Left ventricle myocardium inferior (tissue), 1 donor: ENCODE measurements around the gene AWAT2. TPM values are rescaled to one million over a fixed set of nuclear protein-coding genes. Genes with fewer than 3 reads are reported as not detected.

Experiments
- DNase-seq: peaks from one replicate; pipeline ENCODE4 v3.0.0-alpha.2; 2020
- H3K27ac ChIP-seq: fragments of 200-600 bp; replicated peaks from 2 replicates; pipeline ENCODE4 v1.8.0; 2021
- H3K27me3 ChIP-seq: fragments of 200-600 bp; 2 replicates; pipeline ENCODE4 v1.8.0; 2021; ENCODE audit warnings: low read depth
- H3K36me3 ChIP-seq: fragments of 200-600 bp; 2 replicates; pipeline ENCODE4 v1.8.0; 2021
- H3K4me1 ChIP-seq: fragments of 200-600 bp; 2 replicates; pipeline ENCODE4 v1.8.0; 2021
- H3K4me3 ChIP-seq: fragments of 200-600 bp; 2 replicates; pipeline ENCODE4 v1.8.0; 2021; ENCODE audit warnings: mild to moderate bottlenecking, moderate library complexity
- H3K9me3 ChIP-seq: fragments of 200-600 bp; replicated peaks from 2 replicates; pipeline ENCODE4 v1.8.0; 2021
- intact Hi-C: fragments of 100-400 bp; cut with micrococcal nuclease; formaldehyde crosslinking; loops from one replicate; pipeline ENCODE4 v1.11.0; 2022
- total RNA-seq: library from RNA; stranded (reverse); fragmentation: NEBNext Ultra II Directional; extraction: Animal tissue kit (Norgen Biotek cat#: 25700); gene quantifications from one replicate; pipeline ENCODE4 v1.2.1, GENCODE V29; 2021
- TF ChIP-seq, protein P1 (sequence below): fragments of 200-600 bp; IDR thresholded peaks from 2 replicates; pipeline ENCODE4 v1.8.0; 2021; ENCODE audit warnings: antibody characterized with exemption, mild to moderate bottlenecking, borderline replicate concordance
- donor health status: DM: no; HTN: yes; CAD: no; lungs with severe emphysema.

AWAT2 gene
- total RNA-seq, 1 donor from 2014 or later: not detected

DNA sequence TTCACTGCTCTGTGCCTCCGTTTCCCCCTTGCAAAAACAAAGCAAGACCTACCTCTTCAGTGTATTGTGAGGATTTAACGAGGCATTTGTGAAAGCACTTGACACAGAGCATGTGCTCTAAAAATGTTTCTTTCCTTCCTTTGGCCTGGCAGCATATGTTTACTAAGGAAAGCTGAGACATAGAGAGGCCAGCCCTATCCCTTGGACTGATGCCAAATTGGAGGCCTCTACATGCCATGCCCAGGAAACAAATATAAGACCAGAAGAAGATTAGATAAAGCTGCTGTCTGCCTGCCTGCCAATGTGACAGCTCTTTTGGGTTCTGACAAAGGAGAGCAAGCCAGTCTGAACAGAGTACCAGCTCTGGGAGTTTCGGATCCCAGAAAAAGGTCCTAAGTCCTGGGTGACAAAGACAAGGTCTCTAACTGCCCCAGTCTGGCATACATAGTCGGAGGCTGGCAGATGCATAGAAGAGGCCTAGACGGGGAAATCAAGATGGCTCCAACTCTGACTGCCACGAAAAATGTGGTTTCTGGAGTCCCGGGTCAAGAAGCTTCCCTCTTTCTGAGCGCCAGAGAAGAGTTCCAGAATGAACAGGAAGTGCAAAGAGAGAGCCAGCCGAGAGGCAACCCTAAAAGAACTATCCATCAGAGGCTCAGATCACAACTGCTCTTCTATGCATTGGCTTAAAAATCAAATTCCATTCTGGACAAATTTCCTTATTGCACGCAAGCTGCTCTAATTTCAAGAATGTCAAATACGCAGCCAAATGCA lies 38.3 kb upstream of the AWAT2 start:
- Histone ChIP-seq H3K27ac (peak overlapping the region; percentile 40), H3K9me3 (no peaks in the 10 kb centered on the region), H3K4me3 (no peak overlapping the region), H3K27me3 (no peaks in the 10 kb centered on the region), H3K36me3 (no peaks in the 10 kb centered on the region), H3K4me1 (peaks cover 11% of the 10 kb centered on the region)
- no peak for DNase-seq
- intact Hi-C loops: no loop called here
- TF ChIP-seq, protein P1, sequence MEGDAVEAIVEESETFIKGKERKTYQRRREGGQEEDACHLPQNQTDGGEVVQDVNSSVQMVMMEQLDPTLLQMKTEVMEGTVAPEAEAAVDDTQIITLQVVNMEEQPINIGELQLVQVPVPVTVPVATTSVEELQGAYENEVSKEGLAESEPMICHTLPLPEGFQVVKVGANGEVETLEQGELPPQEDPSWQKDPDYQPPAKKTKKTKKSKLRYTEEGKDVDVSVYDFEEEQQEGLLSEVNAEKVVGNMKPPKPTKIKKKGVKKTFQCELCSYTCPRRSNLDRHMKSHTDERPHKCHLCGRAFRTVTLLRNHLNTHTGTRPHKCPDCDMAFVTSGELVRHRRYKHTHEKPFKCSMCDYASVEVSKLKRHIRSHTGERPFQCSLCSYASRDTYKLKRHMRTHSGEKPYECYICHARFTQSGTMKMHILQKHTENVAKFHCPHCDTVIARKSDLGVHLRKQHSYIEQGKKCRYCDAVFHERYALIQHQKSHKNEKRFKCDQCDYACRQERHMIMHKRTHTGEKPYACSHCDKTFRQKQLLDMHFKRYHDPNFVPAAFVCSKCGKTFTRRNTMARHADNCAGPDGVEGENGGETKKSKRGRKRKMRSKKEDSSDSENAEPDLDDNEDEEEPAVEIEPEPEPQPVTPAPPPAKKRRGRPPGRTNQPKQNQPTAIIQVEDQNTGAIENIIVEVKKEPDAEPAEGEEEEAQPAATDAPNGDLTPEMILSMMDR: no peak

DNA sequence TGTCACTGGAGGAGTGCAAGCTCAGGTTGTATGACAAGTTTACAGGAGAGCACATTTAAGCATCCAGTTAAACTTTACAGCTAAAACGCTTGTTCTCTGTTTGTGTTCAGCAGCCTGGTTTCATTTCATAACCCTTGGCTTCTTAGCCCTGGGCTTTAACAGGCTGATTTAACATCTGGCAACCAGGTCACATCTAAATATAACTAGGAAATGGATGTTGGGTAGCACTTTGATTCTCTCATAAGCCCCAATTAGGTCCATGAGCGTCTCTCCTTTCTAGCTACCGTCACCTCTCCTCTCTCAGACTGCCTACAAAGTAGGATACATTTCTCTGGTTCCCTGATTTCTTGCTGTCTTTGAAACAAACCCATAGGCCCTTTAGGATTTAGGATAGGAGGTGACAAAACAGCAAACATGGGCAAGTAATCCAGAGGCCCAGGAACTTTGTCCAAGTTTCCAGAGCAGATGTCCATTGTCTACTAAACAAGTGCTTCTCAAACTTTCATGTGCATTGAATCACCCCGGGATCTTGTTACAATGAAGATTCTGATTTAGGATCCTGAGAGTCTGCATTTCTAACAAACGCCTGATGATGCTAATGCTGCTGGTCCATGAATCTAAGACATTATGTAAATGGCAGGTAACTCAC lies 35.0 kb upstream of the AWAT2 start:
- H3K9me3 ChIP-seq: no peaks in the 10 kb centered on the region
- TF ChIP-seq, protein P1: no peak
- no peaks in the 10 kb centered on the region for H3K27me3 ChIP-seq
- no peak for DNase-seq
- intact Hi-C loops: no loop called here
- no peak overlapping the region for H3K27ac ChIP-seq
- H3K4me3 ChIP-seq: no peak overlapping the region
- H3K36me3 ChIP-seq: no peaks in the 10 kb centered on the region
- peaks cover 6% of the 10 kb centered on the region for H3K4me1 ChIP-seq

DNA sequence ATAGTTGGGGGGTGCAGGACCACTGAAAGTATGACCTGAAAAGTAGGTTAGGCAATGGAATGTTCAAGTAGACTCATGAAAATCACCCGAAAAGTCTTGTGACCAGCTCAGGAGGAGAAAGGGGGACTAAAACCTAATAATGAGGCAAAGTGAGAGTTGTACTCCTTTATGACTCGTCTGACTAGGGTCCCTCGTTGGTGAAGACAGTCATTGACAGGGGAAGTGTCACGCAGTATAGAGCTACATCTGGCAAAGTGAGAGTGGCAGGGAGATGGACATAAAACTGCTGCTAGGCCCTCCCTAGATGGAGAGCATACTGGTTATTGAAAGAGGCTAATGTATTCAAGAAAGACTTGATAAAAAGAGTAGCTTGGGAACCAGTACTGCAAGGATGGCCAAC lies 33.0 kb upstream of the AWAT2 start:
- TF ChIP-seq, protein P1: no peak

DNA sequence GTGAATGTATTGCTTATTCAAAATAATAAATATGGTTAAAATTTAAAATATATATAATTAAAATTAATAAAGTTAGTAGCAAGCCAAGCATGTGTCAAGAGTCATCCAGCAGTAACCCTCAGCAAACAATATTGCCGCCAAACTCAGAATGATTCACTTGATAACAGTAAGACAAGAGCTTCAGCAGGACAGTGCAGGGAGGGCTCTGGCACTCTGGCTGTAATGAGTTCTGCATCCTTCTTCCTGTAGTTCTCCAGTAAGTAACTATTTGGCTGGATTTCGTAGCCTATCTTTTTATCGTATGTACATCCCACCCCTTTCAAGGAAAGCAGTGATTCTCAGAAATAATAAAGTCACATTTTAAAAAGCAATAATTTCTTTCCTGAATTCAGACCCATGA lies 30.1 kb upstream of the AWAT2 start:
- intact Hi-C loops: no loop called here
- TF ChIP-seq, protein P1: no peak
- DNase-seq: no peak
- no peaks in the 10 kb centered on the region for H3K36me3 ChIP-seq
- no peaks in the 10 kb centered on the region for H3K9me3 ChIP-seq
- no peaks in the 10 kb centered on the region for H3K27me3 ChIP-seq
- H3K4me3 ChIP-seq: no peak overlapping the region
- H3K27ac ChIP-seq: no peak overlapping the region
- H3K4me1 ChIP-seq: no peaks in the 10 kb centered on the region

More for the DNA sequence above, 33.0 kb upstream of the AWAT2 start:
- no peaks in the 10 kb centered on the region for H3K27me3 ChIP-seq
- no peak overlapping the region for H3K4me3 ChIP-seq
- H3K27ac ChIP-seq: no peak overlapping the region
- H3K4me1 ChIP-seq: no peaks in the 10 kb centered on the region
- DNase-seq: no peak
- intact Hi-C loops: no loop called here
- H3K36me3 ChIP-seq: no peaks in the 10 kb centered on the region
- H3K9me3 ChIP-seq: no peaks in the 10 kb centered on the region

DNA sequence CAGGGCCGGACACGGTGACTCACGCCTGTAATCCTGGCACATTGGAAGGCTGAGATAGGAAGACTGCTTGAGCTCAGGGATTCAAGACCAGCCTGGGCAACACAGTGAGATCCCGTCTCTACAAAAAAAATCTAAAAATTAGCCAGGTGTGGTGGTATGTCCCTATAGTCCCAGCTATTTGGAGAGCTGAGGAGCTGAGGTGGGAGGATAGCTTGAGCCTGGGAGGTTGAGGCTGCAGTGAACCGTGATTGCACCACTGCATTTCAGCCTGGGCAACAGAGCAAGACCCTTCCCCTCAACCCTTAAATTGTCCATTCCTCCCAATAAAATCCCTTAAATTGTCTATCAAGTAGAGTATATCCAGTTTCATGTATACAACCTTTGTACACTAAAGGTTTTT lies 29.6 kb upstream of the AWAT2 start:
- H3K36me3 ChIP-seq: no peaks in the 10 kb centered on the region
- TF ChIP-seq, protein P1: no peak
- no peak overlapping the region for H3K4me3 ChIP-seq
- no peaks in the 10 kb centered on the region for H3K27me3 ChIP-seq
- no peaks in the 10 kb centered on the region for H3K9me3 ChIP-seq
- DNase-seq: no peak
- intact Hi-C loops: no loop called here
- H3K27ac ChIP-seq: no peak overlapping the region
- no peaks in the 10 kb centered on the region for H3K4me1 ChIP-seq
